T-helper 1 cell treated with Interleukin-12 subunit alpha and Interleukin-12 subunit beta and Interleukin-4 antibody, amounts not matched to agents 30 μg/mL and 1 μg/mL, for 36 hours (primary cell): ENCODE data around the gene LITAF.

Experiments used
- H3K27ac Mint-ChIP-seq: one replicate; pipeline ENCODE4 v1.8.0; 2021; ENCODE audit warnings: mild to moderate bottlenecking, mixed read lengths
- H3K27me3 Mint-ChIP-seq: one replicate; pipeline ENCODE4 v1.8.0; 2021; ENCODE audit warnings: low read depth, mixed read lengths
- H3K36me3 Mint-ChIP-seq: one replicate; pipeline ENCODE4 v1.8.0; 2021; ENCODE audit warnings: low read depth, mixed read lengths
- H3K4me1 Mint-ChIP-seq: one replicate; pipeline ENCODE4 v1.8.0; 2021; ENCODE audit warnings: low read depth, mixed read lengths
- H3K4me3 Mint-ChIP-seq: one replicate; pipeline ENCODE4 v1.8.0; 2021; ENCODE audit warnings: mild to moderate bottlenecking, moderate library complexity, mixed read lengths
- H3K9me3 Mint-ChIP-seq: one replicate; pipeline ENCODE4 v1.8.0; 2021; ENCODE audit warnings: mixed read lengths

Gene LITAF

GRCh38 chr16:11547118-11547916, 39.4 kb downstream of the LITAF start:
- Mint-ChIP-seq H3K27ac (no peak overlapping the region), H3K4me3 (no peak overlapping the region), H3K36me3 (peaks cover 59% of the 10 kb centered on the region), H3K27me3 (no peaks in the 10 kb centered on the region), H3K4me1 (peaks cover 10% of the 10 kb centered on the region), H3K9me3 (peaks cover 15% of the 10 kb centered on the region)

- Mint-ChIP-seq H3K27ac (no peak overlapping the region), H3K9me3 (peaks cover 15% of the 10 kb centered on the region), H3K27me3 (no peaks in the 10 kb centered on the region), H3K36me3 (peaks cover 54% of the 10 kb centered on the region), H3K4me3 (no peak overlapping the region), H3K4me1 (peaks cover 10% of the 10 kb centered on the region)
Measured at GRCh38 chr16:11546608-11547061, 40.1 kb downstream of the LITAF start.

DNA sequence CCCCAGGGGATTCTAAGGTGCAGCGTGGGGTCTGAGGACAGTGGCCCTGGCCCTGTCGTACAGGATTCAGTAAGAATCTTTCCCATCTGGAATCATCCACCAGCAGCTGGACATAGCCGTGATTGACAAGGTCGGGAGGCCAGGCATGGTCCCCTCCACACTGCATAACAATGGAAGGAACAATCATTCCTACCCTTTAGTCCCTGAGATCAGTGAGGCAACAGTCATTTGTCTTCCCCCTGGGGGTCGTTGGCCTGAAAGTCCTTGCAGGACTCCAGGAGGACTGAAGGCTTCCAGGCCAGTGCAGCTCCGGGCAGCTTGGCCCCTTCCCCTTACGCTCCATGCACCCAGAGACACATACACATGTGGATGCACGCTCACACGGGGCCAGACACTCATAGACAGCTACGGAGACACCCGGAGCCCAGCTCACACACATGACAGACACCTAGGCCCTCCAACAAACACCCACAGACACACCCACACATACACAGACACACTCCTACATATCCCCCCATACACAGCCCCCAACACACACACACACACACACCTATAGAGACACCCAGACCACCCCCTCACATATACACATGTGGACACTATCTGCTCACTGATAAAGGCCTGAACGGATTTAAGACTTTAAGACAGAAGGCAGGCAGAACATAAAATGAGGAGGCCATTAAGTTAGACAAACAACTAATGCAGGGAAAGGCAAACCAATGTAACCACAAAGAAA, 42.9 kb downstream of the LITAF start:
- H3K9me3 Mint-ChIP-seq = no peaks in the 10 kb centered on the region
- H3K4me3 Mint-ChIP-seq = no peak overlapping the region
- peaks cover 30% of the 10 kb centered on the region for H3K36me3 Mint-ChIP-seq
- no peaks in the 10 kb centered on the region for H3K27me3 Mint-ChIP-seq
- peaks cover 14% of the 10 kb centered on the region for H3K4me1 Mint-ChIP-seq
- no peak overlapping the region for H3K27ac Mint-ChIP-seq

DNA sequence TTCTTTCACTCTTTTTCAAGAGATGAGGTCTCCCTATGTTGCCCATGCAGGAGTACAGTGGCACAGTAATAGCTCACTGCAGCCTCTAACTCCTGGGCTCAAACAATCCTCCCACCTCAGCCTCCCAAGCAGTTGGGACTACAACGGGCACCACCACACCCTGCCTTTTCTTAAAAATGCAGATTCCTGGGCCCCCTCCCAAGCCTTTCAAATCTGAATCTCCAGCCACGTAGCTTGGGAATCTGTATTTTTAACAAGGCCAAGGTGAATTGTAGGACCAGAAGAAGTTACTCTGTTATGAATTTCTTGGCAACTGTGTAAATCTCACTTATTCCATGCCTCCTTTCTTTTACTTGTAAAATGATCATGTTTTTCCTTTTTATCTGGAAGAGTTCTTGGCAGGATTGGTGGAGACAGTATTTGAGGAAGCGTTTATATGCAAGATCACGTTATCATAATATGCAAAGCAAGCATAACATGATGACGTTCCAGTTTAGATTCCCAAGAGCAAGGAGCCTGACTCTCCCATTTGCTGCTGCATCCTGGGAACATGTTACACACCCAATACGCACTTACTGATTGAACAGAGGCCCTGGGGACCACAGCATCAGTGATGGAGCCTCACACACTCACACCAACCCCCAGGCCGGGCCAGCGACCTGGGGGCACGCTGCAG, 44.5 kb downstream of the LITAF start:
- Mint-ChIP-seq H3K36me3 (peaks cover 16% of the 10 kb centered on the region), H3K27me3 (no peaks in the 10 kb centered on the region), H3K9me3 (no peaks in the 10 kb centered on the region), H3K4me1 (peaks cover 10% of the 10 kb centered on the region), H3K27ac (no peak overlapping the region), H3K4me3 (no peak overlapping the region)

- no peaks in the 10 kb centered on the region for H3K27me3 Mint-ChIP-seq
Measured at GRCh38 chr16:11539641-11540050, 47.1 kb downstream of the LITAF start.

GRCh38 chr16:11538880-11539279, 47.8 kb downstream of the LITAF start:
- peaks cover under 1% of the 10 kb centered on the region for H3K36me3 Mint-ChIP-seq
- no peaks in the 10 kb centered on the region for H3K27me3 Mint-ChIP-seq
- H3K4me1 Mint-ChIP-seq = peaks cover 7% of the 10 kb centered on the region
- H3K4me3 Mint-ChIP-seq = no peak overlapping the region
- H3K27ac Mint-ChIP-seq = no peak overlapping the region
- H3K9me3 Mint-ChIP-seq = no peaks in the 10 kb centered on the region

More at GRCh38 chr16:11539641-11540050, 47.1 kb downstream of the LITAF start:
- H3K4me1 Mint-ChIP-seq = peaks cover 7% of the 10 kb centered on the region
- no peak overlapping the region for H3K4me3 Mint-ChIP-seq
- H3K36me3 Mint-ChIP-seq = peaks cover 3% of the 10 kb centered on the region
- no peak overlapping the region for H3K27ac Mint-ChIP-seq
- H3K9me3 Mint-ChIP-seq = no peaks in the 10 kb centered on the region

GRCh38 chr16:11536104-11536866, 50.4 kb downstream of the LITAF start:
- H3K9me3 Mint-ChIP-seq = no peaks in the 10 kb centered on the region
- no peaks in the 10 kb centered on the region for H3K36me3 Mint-ChIP-seq
- no peak overlapping the region for H3K27ac Mint-ChIP-seq
- H3K27me3 Mint-ChIP-seq = no peaks in the 10 kb centered on the region
- H3K4me1 Mint-ChIP-seq = peaks cover 10% of the 10 kb centered on the region
- H3K4me3 Mint-ChIP-seq = no peak overlapping the region

GRCh38 chr16:11535494-11535893, 51.2 kb downstream of the LITAF start:
- H3K9me3 Mint-ChIP-seq = no peaks in the 10 kb centered on the region
- no peaks in the 10 kb centered on the region for H3K27me3 Mint-ChIP-seq
- H3K27ac Mint-ChIP-seq = no peak overlapping the region
- H3K36me3 Mint-ChIP-seq = no peaks in the 10 kb centered on the region
- peaks cover 8% of the 10 kb centered on the region for H3K4me1 Mint-ChIP-seq
- no peak overlapping the region for H3K4me3 Mint-ChIP-seq

- Mint-ChIP-seq H3K4me3 (no peak overlapping the region), H3K27me3 (no peaks in the 10 kb centered on the region), H3K9me3 (no peaks in the 10 kb centered on the region), H3K27ac (no peak overlapping the region), H3K36me3 (no peaks in the 10 kb centered on the region), H3K4me1 (peaks cover 4% of the 10 kb centered on the region)
Measured at GRCh38 chr16:11534262-11534661, 52.5 kb downstream of the LITAF start.

DNA sequence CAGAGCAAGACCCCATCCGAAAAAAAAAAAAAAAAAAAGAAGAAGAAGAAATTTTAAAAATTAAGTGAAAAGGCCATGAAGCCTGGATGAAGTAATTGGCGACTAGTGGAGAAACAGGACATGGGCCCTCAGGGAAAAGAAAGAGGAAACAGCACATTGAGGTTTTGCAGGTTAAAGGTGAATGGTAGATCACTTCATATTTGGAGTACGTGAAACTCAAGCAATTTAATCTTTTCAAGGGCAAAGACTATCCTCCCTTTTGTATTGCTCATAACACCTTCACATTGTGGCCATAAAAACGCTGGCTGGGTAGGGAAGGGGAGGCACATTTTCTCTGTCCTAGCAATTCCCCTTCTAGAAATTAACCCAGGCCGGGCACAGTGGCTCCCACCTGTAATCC, 53.1 kb downstream of the LITAF start:
- Mint-ChIP-seq H3K27me3 (no peaks in the 10 kb centered on the region), H3K9me3 (no peaks in the 10 kb centered on the region), H3K36me3 (no peaks in the 10 kb centered on the region), H3K4me1 (peaks cover 4% of the 10 kb centered on the region), H3K4me3 (no peak overlapping the region), H3K27ac (no peak overlapping the region)

DNA sequence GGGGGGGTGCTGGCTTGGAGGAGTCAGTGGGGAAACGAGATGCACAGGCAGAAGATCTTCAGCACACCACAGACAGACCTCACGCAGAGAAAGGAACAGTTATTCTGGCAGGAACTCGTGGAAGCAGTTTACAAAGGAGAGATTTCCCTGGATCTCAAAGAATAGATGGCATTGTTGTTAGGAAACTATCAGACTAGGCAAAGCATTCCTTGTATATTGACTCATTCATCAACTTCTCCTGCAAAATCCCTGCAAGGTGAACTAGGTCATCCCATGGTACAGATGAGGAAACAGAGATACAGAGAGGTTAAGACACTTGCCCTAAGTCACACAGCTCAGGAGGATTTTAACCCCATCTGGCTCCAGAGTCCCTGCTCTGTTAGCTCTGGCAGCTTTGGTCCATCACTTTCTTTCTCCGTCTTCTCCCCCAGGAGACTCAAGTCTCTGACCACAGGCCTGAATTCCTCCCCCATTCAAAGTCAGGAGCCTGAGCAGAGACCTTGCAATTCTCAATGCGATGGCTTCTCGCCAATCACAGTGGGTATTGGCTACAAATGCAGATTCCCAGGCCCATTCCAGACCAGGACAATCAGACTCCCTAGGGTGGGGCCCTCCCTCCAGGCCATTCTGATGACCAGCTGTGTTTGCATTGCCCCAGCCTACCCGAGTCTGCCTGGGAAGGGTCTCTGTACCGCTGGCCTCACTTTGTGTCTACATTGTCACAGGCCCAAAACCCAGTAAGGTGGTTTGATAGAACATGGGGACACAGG, 56.4 kb downstream of the LITAF start:
- Mint-ChIP-seq H3K9me3 (no peaks in the 10 kb centered on the region), H3K27ac (no peak overlapping the region), H3K36me3 (no peaks in the 10 kb centered on the region), H3K4me1 (peaks cover 4% of the 10 kb centered on the region), H3K27me3 (peaks cover 14% of the 10 kb centered on the region), H3K4me3 (no peak overlapping the region)

- H3K27me3 Mint-ChIP-seq = peaks cover 16% of the 10 kb centered on the region
- H3K9me3 Mint-ChIP-seq = no peaks in the 10 kb centered on the region
- H3K27ac Mint-ChIP-seq = no peak overlapping the region
- H3K4me3 Mint-ChIP-seq = no peak overlapping the region
- no peaks in the 10 kb centered on the region for H3K36me3 Mint-ChIP-seq
- H3K4me1 Mint-ChIP-seq = peaks cover 5% of the 10 kb centered on the region
Measured at GRCh38 chr16:11529285-11529684, 57.4 kb downstream of the LITAF start.

DNA sequence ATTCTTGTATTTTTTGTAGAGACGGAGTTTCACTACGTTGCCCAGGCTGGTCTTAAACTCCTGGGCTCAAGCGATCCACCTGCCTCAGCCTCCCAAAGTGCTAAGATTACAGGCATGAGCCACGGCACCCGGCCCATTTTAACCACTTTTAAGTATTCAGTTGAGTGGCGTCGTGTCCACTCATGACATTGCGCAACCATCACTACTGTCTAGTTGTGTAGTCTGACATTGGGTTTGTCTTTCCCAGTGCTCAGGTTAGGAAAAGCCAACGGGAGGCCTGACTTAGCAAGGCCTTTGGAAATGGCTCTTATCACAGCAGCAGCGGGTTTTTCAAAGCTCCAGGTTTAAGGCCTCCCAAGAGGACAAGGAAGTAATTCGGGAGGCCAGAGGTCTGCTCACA, 58.7 kb downstream of the LITAF start:
- Mint-ChIP-seq H3K27me3 (peaks cover 16% of the 10 kb centered on the region), H3K9me3 (no peaks in the 10 kb centered on the region), H3K4me1 (peaks cover 5% of the 10 kb centered on the region), H3K4me3 (no peak overlapping the region), H3K36me3 (no peaks in the 10 kb centered on the region), H3K27ac (no peak overlapping the region)
